Measurements from ENCODE around the gene MAPK12.

- no peak for TF ChIP-seq CTCF (IDR thresholded peaks at IDR 0.05)
- no peak for TF ChIP-seq POLR2A (IDR thresholded peaks at IDR 0.05)
These were observed 37.4 kb downstream of the MAPK12 start for GRCh38 chr22:50224071-50224470.
